Upper lobe of left lung (tissue), 6 donors: ENCODE results near the gene TMEM52. TPM values are rescaled to one million over a fixed set of nuclear protein-coding genes. Genes with fewer than 3 reads are reported as not detected.

ENCODE experiments used
- ATAC-seq, 2 donors: fragments of 200-7000 bp; cut with Tn5 transposase; one replicate each; pipeline ENCODE4 v1.9.1; 2022; ENCODE audit warnings: mild to moderate bottlenecking in 2 of 2, moderate library complexity in 2 of 2; ENCODE audit not compliant: low FRiP score in 2 of 2
- DNase-seq, 2 donors: peaks; one replicate each; pipeline ENCODE4 v3.0.0-alpha.2; 2019 to 2020
- H3K27ac ChIP-seq, 4 donors: fragments of 200-600 bp; sonication (generic); one replicate each; pipeline ENCODE4 v1.5.1; 2016 to 2019
- H3K27me3 ChIP-seq, 4 donors: fragments of 200-600 bp; sonication (generic); one replicate each; pipeline ENCODE4 v1.5.1; 2017 to 2019
- H3K36me3 ChIP-seq, 4 donors: fragments of 200-600 bp; sonication (generic); one replicate each; pipeline ENCODE4 v1.5.1; 2016 to 2019
- H3K4me1 ChIP-seq, 4 donors: fragments of 200-600 bp; sonication (generic); one replicate each; pipeline ENCODE4 v1.5.1; 2018 to 2019
- H3K4me3 ChIP-seq, 4 donors: fragments of 200-600 bp; sonication (generic); one replicate each; pipeline ENCODE4 v1.5.1; 2017 to 2019; ENCODE audit warnings: mild to moderate bottlenecking in 2 of 4, moderate library complexity in 1 of 4
- H3K9me3 ChIP-seq, 4 donors: fragments of 200-600 bp; sonication (generic); one replicate each; pipeline ENCODE4 v1.5.1; 2018 to 2019
- EP300 ChIP-seq, 4 donors: sonication (generic); formaldehyde crosslinking; IDR thresholded peaks; one replicate each; pipeline ENCODE4 v1.5.1; 2017; ENCODE audit warnings: antibody characterized with exemption in 4 of 4, control low read depth in 2 of 4
- POLR2A ChIP-seq, 4 donors: fragments of 450-650 bp; IDR thresholded peaks; one replicate each; pipeline ENCODE4 v1.5.1; 2016 to 2017; ENCODE audit warnings: antibody characterized with exemption in 4 of 4, mild to moderate bottlenecking in 2 of 4
- POLR2AphosphoS5 ChIP-seq, 2 donors: sonication (generic); formaldehyde crosslinking; IDR thresholded peaks; one replicate each; pipeline ENCODE4 v1.5.1; 2017; ENCODE audit warnings: antibody characterized with exemption in 2 of 2
- WGBS, 2 donors: methylation state at CpG; one replicate each; pipeline ENCODE4 v1.1.5; 2017 to 2018; 5-methylcytosine and 5-hydroxymethylcytosine counted together
- total RNA-seq, 6 donors: library from RNA; depleted of rRNA in 4 of 6; stranded (reverse); fragments of >200 nt in 4 of 6; gene quantifications; one replicate each; pipeline versions ENCODE4 v1.1.0 to v1.2.1, GENCODE V29; 2016 to 2021
- TF ChIP-seq, protein P1 (sequence below), 6 experiments: fragments of 450-650 bp in 4 of 6; fragments of 200-600 bp in 2 of 6; sonication (generic) in 2 of 6; IDR thresholded peaks; one replicate each; pipeline ENCODE4 v1.5.1; 2016 to 2019; ENCODE audit warnings: antibody characterized with exemption in 6 of 6
- donor health status: DM: no; HTN: no; CAD: no; lungs with moderate emphysema.
- donor health status: DM: no; HTN: yes; CAD: no; lungs with severe emphysema.

Gene TMEM52
- total RNA-seq, 6 donors from 2014 or later = 0.59 to 3.8 (median 2.7) TPM; not detected in 1

DNA sequence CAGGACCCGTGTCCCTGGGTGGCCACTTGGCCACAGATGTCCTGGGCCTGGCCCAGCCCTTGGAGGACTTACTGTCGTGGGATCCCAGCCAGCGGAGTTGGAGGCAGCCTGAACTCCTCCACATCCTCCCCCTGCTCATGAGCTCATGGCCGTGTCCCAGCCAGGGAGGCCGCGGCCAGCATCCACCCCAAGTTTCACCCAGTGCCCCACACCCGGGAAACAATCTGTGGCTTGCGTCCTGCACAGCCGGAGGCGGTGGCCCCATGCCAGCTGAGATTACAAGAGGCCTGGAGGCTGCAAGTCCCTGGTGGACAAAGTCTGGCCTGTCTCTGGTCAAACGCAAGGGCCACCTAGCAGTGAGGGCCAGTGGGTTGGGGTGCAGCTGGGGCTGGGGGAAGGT lies 27.5 kb upstream of the TMEM52 start:
- no peaks in the 10 kb centered on the region for H3K36me3 ChIP-seq

DNA sequence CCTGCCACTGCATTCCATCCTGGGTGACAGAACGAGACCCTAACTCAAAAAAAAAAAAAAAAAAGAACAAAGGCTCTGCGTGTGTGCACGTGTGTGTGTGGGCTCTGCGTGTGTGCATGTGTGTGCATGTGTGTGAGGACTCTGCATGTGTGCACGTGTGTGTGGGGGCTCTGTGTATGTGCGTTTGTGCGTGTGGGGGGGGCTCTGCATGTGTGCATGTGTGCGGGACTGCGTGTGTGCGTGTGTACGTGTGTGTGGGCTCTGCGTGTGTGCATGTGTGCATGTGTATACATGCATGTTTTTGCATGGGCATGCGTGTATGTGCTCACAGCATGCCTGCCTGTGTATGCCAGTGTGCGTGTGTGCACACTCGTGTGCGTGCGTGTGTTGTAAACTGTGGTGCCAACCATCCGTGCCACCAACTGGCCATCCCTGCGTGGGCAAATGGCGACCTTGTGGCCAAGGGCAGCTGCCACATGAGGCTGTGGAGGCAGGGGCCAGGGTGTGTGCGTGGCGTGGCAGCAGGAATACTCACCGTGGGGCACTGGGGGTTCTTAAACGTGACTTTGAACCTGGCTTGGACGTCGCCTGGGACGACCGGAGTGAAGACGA lies 26.8 kb upstream of the TMEM52 start:
- DNase-seq (peak in 1 of 2 donors; percentile 52), ATAC-seq (no peak)
- Histone ChIP-seq H3K4me1 (peaks cover 9 to 20% (median 14%) of the 10 kb centered on the region in 4 donors), H3K4me3 (no peak overlapping the region), H3K9me3 (no peaks in the 10 kb centered on the region), H3K36me3 (no peaks in the 10 kb centered on the region), H3K27me3 (no peaks in the 10 kb centered on the region), H3K27ac (no peak overlapping the region)
- no peak for TF ChIP-seq EP300 (IDR thresholded peaks at IDR 0.05)
- no peak for TF ChIP-seq POLR2AphosphoS5 (IDR thresholded peaks at IDR 0.05)
- TF ChIP-seq, protein P1, sequence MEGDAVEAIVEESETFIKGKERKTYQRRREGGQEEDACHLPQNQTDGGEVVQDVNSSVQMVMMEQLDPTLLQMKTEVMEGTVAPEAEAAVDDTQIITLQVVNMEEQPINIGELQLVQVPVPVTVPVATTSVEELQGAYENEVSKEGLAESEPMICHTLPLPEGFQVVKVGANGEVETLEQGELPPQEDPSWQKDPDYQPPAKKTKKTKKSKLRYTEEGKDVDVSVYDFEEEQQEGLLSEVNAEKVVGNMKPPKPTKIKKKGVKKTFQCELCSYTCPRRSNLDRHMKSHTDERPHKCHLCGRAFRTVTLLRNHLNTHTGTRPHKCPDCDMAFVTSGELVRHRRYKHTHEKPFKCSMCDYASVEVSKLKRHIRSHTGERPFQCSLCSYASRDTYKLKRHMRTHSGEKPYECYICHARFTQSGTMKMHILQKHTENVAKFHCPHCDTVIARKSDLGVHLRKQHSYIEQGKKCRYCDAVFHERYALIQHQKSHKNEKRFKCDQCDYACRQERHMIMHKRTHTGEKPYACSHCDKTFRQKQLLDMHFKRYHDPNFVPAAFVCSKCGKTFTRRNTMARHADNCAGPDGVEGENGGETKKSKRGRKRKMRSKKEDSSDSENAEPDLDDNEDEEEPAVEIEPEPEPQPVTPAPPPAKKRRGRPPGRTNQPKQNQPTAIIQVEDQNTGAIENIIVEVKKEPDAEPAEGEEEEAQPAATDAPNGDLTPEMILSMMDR (IDR thresholded peaks at IDR 0.05) = no peak
- TF ChIP-seq POLR2A (IDR thresholded peaks at IDR 0.05) = no peak
- 87 to 88% methylated on average over 20 to 29 of the region's 29 CpGs for WGBS, 2 donors

More for the DNA sequence above, 27.5 kb upstream of the TMEM52 start:
- no peak overlapping the region for H3K4me3 ChIP-seq
- peak overlapping the region in 1 of 4 donors; percentile 21 for H3K27ac ChIP-seq
- H3K27me3 ChIP-seq = no peaks in the 10 kb centered on the region
- DNase-seq = peak in 1 of 2 donors; percentile 88
- H3K4me1 ChIP-seq = peaks cover 9 to 20% (median 14%) of the 10 kb centered on the region in 4 donors
- 37 to 42% methylated on average over 3 to 9 of the region's 11 CpGs for WGBS, 2 donors
- H3K9me3 ChIP-seq = no peaks in the 10 kb centered on the region
- TF ChIP-seq POLR2AphosphoS5 (IDR thresholded peaks at IDR 0.05) = no peak
- ATAC-seq = peak in 1 of 2 donors; percentile 48

DNA sequence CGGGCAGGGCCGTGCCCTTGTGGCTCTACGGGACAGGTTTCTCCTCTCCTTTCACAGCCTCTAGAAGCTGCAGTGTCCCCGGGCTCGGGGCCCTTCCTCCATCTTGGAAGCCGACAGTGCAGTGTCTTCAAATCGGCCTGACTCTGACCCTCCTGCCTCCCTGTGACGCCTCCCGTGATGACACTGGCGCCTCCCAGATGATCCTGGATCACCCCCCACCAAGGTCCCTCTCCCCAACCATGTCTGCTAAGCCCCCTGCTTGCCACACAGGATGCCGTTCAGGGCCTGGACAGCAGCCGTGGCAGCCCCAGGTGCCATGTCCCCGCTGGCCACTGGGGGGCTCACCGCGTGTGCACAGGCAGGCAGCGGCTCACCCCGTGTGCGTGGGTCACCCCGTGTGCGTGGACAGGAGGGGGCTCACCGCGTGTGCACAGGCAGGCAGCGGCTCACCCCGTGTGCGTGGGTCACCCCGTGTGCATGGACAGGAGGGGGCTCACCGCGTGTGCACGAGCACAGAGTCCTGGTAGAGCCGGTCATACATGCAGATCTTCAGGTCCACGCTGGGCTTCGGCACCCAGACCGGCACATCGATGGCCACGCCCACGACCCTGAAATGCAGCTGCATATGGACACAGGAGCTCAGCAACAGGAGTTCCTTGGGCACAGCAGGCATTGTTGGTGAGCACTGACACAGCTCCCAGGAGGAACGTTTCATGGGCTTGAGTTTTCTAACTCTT lies 24.9 kb upstream of the TMEM52 start:
- Histone ChIP-seq H3K4me3 (peak overlapping the region in 1 of 4 donors; percentile 25), H3K9me3 (no peaks in the 10 kb centered on the region), H3K4me1 (peaks cover 9 to 20% (median 14%) of the 10 kb centered on the region in 4 donors), H3K27ac (no peak overlapping the region), H3K27me3 (peaks cover 0 to 3% (median 0%) of the 10 kb centered on the region in 4 donors), H3K36me3 (no peaks in the 10 kb centered on the region)
- WGBS, 2 donors = 7 to 11% methylated on average over 3 to 32 of the region's 37 CpGs
- ATAC-seq (peak; percentile 79 to 84), DNase-seq (peak; percentile 57 to 93)
- no peak for TF ChIP-seq POLR2A (IDR thresholded peaks at IDR 0.05)
- no peak for TF ChIP-seq EP300 (IDR thresholded peaks at IDR 0.05)
- TF ChIP-seq, protein P1 (IDR thresholded peaks at IDR 0.05) = peak; percentile 92 to 96 (median 93)

DNA sequence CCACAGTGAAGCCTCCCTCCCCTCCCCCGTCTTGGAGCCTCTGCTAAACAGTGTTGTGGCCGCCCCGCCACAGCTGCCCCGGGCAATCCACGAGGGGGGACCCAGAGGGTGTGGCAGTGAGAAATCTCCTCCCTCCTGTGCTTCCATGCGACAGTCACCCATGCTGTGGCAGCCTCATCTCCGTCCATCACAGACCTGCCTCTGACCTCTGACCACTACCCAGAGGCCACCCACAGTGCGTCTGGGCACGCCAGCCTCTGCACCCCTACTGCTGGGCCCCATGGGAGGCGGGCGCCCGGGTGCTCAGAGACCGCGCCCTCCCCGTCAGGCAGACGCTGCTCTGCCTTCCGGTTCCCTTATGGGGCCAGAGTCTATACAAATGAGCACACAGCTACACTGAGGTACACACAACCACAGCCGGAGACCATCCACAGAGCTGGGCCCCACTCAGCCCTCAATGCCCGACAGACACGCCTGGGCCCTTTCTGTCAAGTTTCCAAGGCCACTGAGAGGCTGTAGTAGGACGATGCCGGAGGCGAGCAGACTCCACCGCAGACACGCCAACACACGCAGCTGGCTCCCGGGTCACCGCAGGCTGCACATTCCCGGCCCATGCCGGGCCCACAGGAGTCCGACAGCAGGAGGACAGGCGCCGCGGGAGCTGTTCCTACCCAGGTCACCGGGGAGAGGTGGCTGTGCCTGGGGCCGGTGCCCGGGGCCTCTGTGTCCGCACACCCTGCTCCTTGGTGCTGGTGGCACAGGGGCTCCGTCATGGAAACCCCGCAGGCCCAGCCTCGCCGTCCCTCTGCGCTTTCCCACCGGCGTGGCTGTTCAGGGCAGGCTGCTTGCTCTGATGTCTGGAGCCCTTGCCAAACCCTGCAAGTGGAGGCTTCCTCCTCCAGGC lies 23.9 kb upstream of the TMEM52 start:
- Histone ChIP-seq H3K27ac (no peak overlapping the region), H3K4me1 (peaks cover 9 to 20% (median 14%) of the 10 kb centered on the region in 4 donors), H3K27me3 (peaks cover 0 to 3% (median 0%) of the 10 kb centered on the region in 4 donors), H3K9me3 (no peaks in the 10 kb centered on the region), H3K36me3 (no peaks in the 10 kb centered on the region), H3K4me3 (no peak overlapping the region)
- TF ChIP-seq, protein P1 (IDR thresholded peaks at IDR 0.05) = no peak
- TF ChIP-seq POLR2AphosphoS5 (IDR thresholded peaks at IDR 0.05) (no peak), EP300 (IDR thresholded peaks at IDR 0.05) (no peak), POLR2A (IDR thresholded peaks at IDR 0.05) (no peak)
- ATAC-seq (no peak), DNase-seq (peak in 1 of 2 donors; percentile 80)
- 79 to 80% methylated on average over 1 to 45 of the region's 45 CpGs for WGBS, 2 donors
